ENCODE results near the gene POP5. TPM values are rescaled to one million over a fixed set of nuclear protein-coding genes. Genes with fewer than 3 reads are reported as not detected.

POP5 gene
- total RNA-seq, 1 experiment from 2014 or later = 64.0 TPM

- Histone ChIP-seq H3K23me2 (ENCODE audit: insufficient read length, low read depth, low read length, poor library complexity, severe bottlenecking) (no peaks in the 10 kb centered on the region), H2AK5ac (ENCODE audit: insufficient read length, low read length) (no peak overlapping the region), H4K91ac (ENCODE audit: insufficient read length, low read depth, low read length) (no peak overlapping the region), H4K8ac (replicated peaks; ENCODE audit: insufficient read length, low read depth, low read length) (no peak overlapping the region), H3K79me1 (ENCODE audit: insufficient read depth, low read depth, low read length, poor library complexity, severe bottlenecking) (no peaks in the 10 kb centered on the region), H2BK15ac (ENCODE audit: low read depth, low read length) (no peak overlapping the region), H3T11ph (ENCODE audit: low read length) (no peak overlapping the region), H3K18ac (ENCODE audit: insufficient read length, low read depth, low read length) (no peak overlapping the region), H3K79me2 (ENCODE audit: insufficient read depth, low read length) (no peaks in the 10 kb centered on the region), H3K23ac (ENCODE audit: insufficient read length, low read depth, low read length) (no peak overlapping the region), H2BK20ac (ENCODE audit: low read depth, low read length, poor library complexity, severe bottlenecking) (no peak overlapping the region), H3K4me2 (ENCODE audit: insufficient read depth, insufficient read length, low read length) (no peak overlapping the region), H4K5ac (ENCODE audit: insufficient read length, low read depth, low read length) (no peak overlapping the region), H2BK120ac (ENCODE audit: low read depth, low read length, poor library complexity, severe bottlenecking) (no peak overlapping the region), H2AFZ (ENCODE audit: low read length) (no peak overlapping the region), H3K4me1 (ENCODE audit: insufficient read depth, low read length) (no peaks in the 10 kb centered on the region), H3K9ac (ENCODE audit: extremely low read depth, insufficient read length, low read length) (no peak overlapping the region), H3K27ac (ENCODE audit: insufficient read length, low read depth, low read length) (no peak overlapping the region), H3K56ac (ENCODE audit: insufficient read length, low read depth, low read length) (no peak overlapping the region), H3K27me3 (ENCODE audit: insufficient read depth, low read length) (no peaks in the 10 kb centered on the region; the same call in 1 of the 2 replicates), H4K20me1 (ENCODE audit: control insufficient read depth, insufficient read depth, insufficient read length) (no peaks in the 10 kb centered on the region), H2BK5ac (ENCODE audit: insufficient read length, low read length) (no peak overlapping the region), H3K14ac (ENCODE audit: insufficient read depth, low read length) (no peak overlapping the region), H3K4ac (ENCODE audit: low read depth, low read length) (no peak overlapping the region), H2BK12ac (ENCODE audit: insufficient read length, low read depth, low read length) (no peak overlapping the region), H3K9me3 (ENCODE audit: control insufficient read depth, low read depth, low read length) (no peaks in the 10 kb centered on the region)
- no peak for DNase-seq
- H3K4me1 Mint-ChIP-seq = peaks cover 11 to 12% of the 10 kb centered on the region in 2 experiments
- H3K27ac Mint-ChIP-seq = no peak overlapping the region
- no peaks in the 10 kb centered on the region for H3K9me3 Mint-ChIP-seq
- no peaks in the 10 kb centered on the region; a peak in 1 of 7 replicates for H3K36me3 Mint-ChIP-seq (ENCODE audit: insufficient read depth in 1 of 3, low read depth in 3 of 3)
- peaks cover 23% of the 10 kb centered on the region for H3K27me3 Mint-ChIP-seq (ENCODE audit: low read depth)
- no CpG with 5 or more reads among the region's 1 CpG for WGBS (ENCODE audit: extremely low coverage, insufficient read length, low lambda C conversion rate)
- H3K4me3 Mint-ChIP-seq = no peak overlapping the region
- no peak for TF ChIP-seq CTCF (conservative IDR thresholded peaks at IDR 0.05)
Measured at GRCh38 chr12:120588371-120588770, 7.2 kb upstream of the POP5 start.

All from H9 (cell line).